ENCODE measurements around the gene TXK.
A peak's percentile ranks its signal among the peaks of the same experiment; 100 is the strongest.

The TXK gene

DNA sequence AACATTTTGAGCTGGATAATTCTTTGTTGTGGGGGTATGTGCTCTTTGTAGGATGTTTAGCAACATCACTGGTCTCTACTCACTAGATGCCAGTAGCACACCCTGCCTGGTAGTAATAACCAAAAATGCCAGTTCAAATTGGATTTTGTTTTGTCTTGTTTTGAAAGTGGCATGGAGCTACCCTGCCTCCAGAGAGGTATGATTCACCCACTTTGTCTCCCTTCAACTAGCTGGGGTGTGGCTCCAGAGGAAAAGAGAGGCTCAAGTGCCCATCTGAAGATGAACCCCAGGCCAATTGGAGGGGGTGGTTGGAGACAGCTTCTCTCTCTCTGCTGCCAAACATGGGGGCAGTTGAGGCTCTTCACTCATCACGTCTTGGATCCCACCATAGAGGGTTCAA is 83.0 kb downstream of the TXK start:
- DNase-seq (ENCODE audit: low read depth in 2 of 2): no peak

DNA sequence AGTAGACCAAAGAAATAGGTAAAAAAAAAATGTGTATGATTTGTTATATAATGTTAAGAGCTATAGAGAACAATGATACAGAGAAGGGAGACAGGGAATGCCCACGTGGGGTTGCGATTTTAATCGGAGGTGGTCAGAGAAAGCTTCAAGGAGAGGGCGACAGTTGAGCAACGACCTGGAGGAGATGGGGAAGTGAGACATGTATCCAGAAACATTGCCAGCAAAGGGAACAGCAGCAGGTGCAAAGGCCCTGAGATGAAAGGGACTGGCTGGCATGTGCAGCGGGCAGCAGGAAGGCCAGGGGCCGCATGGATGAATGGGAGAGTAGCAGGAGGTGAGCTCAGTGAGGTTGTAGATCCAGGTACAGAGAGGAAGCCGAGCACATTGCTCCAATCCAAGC is 84.6 kb downstream of the TXK start:
- DNase-seq (ENCODE audit: low read depth in 2 of 2): no peak

DNA sequence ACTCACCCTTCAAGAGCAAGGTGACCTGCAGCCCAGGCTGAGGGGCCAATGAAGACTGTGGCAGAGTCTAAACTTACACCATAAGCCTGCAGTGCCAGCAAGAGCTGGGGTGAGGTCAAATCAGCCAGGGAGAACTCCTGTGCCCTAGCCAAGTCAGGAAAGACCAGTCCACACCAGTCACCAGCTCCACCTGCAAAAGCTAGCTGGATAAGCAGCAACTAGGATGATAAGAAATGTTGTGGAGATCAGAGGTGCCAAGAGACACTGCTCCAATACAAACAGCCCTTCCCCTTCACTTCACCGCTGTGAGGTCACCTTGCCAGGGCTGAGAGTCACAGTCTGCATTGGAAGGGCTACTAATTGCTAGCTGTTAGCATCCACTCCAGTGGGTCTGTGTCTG is 86.2 kb downstream of the TXK start:
- DNase-seq (ENCODE audit: low read depth in 2 of 2): no peak

DNA sequence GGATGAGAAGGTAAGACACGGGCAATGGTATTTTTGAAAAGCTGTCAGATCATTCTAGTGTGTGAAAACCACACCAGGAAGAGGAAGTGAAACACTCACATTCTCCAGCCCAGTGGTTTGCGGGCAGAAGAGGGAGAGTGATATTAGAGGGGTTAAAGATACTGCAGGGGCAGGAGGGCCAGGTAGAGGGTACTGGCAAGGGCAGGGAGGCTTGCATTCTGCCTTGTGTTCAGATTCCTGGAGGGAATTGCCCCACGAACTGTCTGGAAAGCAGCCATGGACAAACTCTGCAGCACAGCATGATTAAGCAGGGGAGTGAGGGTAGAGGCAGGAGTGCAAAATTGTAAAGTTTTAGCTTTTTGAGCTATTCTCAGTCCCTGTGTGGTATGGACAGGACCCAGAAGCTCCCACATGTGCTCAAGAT is 86.6 kb downstream of the TXK start:
- DNase-seq (ENCODE audit: low read depth in 2 of 2): peak; percentile 65 to 71

DNA sequence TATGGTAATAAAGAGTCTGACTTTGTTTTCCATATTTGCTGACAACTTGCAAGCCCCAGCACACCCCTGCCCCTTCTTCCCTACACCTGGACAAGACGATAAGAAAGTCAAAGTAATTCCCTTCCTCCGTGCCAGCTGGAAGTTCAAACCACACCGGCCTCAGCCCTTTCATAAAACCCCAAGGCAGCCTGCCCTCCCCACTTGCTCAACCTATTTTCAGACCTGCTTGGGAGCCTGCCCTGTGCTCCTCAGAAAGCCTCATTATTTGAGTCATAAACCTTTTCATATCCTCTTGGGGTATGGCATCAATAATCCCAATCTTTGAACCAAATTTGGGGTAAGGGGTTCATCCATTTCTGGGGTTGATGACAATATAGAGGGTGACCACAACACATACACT is 88.0 kb downstream of the TXK start:
- DNase-seq (ENCODE audit: low read depth in 2 of 2): no peak

DNA sequence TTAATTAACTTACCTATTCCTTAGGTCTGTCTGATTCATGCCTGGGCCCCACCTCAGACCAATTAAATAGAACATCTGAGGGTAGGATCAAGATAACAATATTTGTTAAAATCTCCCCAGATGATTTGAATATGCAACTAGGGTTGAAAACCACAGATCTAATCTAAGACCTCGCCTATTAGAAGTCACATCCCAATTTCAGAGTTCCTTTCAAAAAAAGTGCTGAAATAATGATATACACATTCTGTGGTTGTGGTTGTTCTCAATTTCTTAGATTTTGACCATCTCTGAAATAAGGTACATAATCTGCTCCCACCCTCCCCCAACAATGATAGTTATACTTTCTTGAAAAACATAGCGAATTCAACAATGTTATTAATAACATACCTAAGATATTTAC is 89.8 kb downstream of the TXK start:
- DNase-seq (ENCODE audit: low read depth in 2 of 2): no peak

DNA sequence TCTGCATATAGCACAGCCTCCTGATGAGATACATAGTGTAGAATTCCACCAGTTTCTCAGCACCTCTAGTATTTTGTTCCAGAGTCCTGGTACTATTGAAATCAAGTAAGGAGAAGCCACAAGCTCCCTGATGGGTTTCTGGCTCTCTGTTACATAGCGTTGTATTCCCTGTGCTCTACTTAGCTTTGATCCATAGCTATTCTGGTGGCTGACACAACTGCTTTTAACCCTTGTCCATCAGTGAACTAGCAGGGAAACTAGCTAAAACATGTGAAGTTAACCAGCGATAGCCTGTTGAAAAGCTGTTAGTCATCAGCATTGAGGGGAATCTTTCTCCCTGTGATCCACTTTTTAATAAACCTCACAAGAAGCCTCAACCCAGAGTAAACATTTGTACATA is 90.5 kb downstream of the TXK start:
- no peak for DNase-seq (ENCODE audit: low read depth in 2 of 2)

DNA sequence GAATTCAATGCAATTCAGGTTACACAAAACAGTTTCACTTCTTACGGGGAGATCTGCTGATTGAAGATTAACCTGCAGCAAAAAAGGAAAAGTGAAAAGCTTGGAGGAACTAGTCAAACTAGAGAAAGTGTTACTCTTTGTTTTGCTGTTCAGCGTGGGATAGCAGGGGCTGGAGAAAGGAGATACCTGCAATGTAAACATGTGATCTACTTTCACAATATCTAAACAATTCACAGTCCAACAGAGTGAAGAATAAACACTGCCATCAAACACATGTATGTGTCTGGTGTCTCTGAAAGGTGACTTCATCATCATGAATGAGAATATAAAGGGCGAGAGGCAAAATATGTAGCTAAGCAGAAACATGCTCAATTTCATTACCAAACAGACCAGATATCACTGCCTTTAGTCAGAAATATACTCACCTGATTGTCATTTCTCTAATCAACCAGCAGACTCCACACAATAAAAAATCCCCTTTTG is 91.0 kb downstream of the TXK start:
- no peak for DNase-seq (ENCODE audit: low read depth in 2 of 2)

DNA sequence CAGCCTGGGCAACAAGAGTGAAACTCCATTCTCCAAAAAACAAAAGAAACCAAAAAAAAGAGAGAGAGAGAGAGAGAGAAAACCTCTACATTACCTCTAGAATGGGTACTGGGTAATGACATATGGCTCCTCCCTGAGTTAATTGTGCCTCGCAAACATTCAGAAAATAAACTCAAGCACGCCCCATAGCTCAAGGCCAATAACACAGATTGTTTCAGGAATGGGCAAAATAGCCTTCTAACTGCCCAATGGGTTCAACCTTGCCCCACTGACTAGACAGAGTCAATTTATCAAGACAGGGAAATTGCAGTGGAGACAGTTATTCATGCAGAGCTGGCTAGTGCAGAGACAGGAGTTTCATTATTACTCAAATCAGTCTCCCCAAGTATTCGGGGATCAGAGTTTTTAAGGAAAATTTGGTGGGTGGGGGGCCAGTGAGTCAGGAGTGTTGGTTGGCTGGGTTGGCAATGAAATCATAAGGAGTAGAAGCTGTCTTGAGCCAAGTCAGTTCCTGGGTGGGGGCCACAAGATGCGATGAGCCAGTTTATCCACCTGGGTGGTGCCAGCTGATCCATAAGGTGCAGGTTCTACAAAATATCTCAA is 92.4 kb downstream of the TXK start:
- peak in 1 of 2 donors; percentile 27 for DNase-seq (ENCODE audit: low read depth in 2 of 2)

DNA sequence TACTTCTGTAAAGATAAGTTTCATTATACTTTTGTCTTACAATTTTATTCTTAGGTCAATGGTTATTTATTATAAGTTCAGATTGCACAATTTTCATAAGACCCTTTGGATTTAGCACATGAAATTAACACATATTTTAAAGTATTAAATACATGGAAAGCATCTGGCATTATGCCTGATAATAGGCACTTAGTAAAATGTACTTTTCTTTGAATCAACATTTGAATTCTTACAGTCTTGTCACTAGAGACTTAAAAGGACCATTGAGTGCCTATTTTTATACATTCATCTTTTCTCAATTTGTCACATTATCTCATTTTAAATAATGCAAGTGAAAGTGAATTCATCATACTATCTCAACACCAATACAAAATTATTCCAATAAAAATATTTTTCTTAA is 94.5 kb downstream of the TXK start:
- DNase-seq (ENCODE audit: low read depth in 2 of 2): no peak

DNA sequence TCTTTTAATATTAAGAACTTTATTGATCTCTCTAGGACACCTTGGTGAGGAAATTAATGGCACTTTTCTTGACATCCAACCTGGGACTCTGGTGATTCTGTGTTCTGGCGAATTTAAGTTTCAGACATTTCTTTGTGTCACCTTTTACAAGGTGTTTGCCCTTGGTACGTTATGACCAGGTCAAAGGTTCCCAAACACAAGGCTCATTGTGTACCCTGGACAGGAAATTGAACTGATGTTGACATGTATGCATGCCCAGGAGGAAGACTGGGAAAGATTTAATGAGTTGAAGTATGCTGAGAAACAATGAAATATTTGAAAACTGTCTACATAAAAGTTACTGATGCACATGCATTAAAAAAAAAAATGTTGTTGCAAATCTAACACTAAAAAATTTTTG is 95.4 kb downstream of the TXK start:
- DNase-seq (ENCODE audit: low read depth in 2 of 2): no peak

DNA sequence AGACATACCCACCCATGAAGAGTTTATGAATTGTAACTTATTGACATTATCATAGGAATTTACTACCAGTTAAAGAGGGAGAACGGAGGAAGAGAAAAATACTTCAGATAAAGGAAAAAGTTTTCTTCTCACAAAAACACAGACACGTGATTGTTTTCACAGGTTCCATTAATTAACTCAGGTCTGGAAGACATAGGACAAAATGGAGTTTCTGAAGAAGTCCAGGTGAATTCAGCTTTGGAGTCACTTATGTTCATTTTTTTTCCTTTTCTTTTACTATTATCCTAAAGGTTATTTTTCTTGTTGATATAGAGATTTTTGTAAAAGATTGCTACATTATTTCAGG is 97.0 kb downstream of the TXK start:
- DNase-seq (ENCODE audit: low read depth in 2 of 2): no peak

DNA sequence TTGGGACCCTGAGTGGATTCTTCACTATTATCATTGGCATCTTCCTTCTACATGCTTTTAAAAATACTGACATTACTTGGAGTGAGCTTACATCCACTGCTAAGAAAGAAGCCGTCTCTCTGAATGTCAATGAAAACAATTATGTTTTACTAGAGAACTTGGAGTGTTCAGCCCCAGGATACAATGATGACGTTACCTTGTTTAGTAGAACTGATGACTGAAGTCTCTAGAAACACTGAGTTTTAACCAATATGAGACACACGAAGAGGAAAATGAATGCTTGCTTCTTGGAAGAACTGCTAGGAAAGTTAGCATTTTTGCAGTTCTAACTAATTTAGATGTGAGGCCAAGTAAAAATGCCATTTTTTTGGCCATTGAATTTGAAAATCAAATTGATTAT is 98.1 kb downstream of the TXK start:
- DNase-seq (ENCODE audit: low read depth in 2 of 2): no peak

DNA sequence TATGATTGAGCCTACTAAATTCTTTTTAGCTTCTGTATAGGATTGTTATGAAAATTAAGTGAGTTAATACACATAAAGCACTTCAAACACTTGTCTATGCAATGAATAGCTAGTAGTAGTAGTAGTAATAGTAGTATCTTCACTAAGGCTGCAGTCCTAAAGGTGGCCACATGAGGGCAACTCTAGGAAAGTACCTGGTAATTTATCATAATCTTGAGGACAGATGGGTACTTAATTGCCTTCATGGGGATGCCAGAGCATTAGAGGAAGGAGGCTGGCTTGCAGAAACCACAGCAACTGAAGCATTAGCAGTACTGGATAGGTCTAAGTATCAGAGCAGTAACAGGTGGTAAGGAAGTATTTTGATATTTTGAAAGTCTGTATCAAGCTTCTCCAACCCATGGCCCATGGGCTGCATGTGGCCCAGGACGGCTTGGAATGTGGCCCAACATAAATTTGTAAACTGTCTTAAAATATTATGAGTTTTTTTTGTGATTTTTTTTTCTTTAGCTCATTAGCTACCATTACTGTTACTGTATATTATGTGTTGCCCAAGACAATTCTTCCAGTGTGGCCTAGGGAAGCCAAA is 100.1 kb downstream of the TXK start:
- DNase-seq (ENCODE audit: low read depth in 2 of 2): peak; percentile 31 to 59

DNA sequence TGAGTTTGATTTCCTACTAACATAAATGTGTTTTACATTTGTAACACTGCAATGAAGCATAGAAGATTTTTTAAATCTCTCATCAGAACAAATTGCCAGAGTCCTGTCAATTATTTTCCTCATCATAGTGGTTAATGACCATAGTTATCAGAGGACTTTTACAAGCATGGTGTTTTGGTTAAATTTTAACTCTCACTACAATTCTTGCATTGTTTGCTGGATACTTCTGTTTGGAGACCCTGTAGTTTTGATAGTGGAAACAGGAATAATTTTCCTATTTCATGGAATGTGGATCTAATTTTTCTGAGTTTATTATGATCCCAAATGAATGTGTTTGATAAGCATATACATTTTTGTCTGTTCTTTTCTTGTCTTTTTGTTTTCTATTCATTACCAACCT is 100.6 kb downstream of the TXK start:
- no peak for DNase-seq (ENCODE audit: low read depth in 2 of 2)

DNA sequence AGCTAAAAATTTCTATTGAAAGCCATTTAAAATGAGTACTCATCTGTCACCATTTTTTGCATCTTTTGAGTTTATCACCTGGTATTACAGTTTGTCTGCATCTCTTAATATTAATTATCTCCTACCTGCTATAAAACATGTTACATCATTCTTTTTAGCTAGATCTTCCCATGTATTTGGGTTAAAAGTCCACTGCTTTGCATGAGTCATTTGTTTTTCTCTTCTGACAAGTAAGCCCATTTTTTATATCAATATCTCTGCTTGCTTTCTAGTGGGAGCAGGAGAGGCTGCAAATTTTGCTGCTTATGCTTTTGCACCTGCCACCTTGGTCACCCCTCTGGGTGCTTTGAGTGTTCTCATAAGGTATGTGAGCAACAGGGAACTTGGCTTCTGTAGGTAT is 101.3 kb downstream of the TXK start:
- DNase-seq (ENCODE audit: low read depth in 2 of 2): no peak

DNA sequence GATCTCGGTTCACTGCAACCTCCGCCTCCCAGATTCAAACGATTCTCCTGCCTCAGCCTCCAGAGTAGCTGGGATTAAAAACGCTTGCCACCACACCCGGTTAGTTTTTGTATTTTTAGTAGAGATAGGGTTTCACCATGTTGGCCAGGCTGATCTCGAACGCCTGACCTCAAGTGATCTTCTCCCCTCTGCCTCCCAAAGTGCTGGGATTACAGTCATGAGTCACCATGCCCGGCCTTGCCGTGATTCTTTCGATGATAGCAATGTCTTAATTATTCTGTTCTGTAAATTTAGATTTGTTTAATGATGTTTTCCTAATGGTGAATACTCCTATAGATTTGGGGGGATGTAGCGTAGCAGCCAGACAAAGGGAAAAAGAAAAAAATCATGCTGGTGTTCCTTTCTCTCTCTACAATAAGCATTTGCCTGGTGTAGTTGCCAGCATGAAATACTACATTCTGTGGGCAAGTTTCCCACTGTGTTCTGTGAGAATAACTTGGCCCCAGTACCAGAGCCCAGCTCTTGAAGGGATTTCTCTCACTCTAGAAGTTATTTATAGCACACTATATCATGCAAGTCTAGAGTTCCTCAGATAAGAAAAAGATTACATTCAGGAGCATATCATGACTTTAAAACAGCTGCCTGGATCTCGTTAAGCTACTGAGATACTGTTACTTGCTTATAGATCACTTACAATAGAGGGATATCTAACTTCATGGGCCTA is 102.1 kb downstream of the TXK start:
- no peak for DNase-seq (ENCODE audit: low read depth in 2 of 2)

DNA sequence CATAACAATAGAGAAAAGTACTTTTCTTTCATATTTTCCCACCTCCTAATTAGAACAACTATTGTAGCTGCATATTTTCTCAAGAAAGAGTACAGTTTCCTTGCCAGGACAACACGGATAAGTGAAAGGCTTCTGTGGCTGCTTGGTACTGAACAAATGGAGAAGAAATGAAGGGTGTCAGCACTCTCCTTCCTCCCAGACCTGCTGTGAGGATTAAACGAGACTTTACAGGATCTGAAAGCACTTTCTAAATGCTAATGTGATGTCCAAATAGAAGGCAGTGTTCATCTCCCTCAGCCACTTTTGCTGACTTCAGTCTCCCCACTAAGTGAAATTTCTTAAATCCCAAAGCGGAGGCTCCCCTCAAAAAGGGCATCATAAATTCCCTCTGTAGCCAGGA is 103.6 kb downstream of the TXK start:
- no peak for DNase-seq (ENCODE audit: low read depth in 2 of 2)

DNA sequence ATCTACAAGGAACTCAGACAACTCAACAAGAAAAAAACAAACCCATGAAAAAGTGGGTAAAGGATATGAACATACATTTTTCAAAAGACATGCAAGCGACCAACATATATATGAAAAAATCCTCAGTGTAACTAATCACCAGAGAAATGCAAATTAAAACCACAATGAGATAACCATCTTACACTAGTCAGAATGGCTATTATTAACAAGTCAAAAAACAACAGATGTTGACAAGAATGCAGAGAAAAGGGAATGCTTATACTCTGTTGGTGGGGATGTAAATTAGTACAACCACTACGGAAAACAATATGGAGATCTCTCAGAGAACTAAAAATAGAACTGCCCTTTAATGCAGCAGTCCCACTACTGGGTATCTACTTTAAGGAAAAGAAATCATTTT is 105.4 kb downstream of the TXK start:
- no peak for DNase-seq (ENCODE audit: low read depth in 2 of 2)

DNA sequence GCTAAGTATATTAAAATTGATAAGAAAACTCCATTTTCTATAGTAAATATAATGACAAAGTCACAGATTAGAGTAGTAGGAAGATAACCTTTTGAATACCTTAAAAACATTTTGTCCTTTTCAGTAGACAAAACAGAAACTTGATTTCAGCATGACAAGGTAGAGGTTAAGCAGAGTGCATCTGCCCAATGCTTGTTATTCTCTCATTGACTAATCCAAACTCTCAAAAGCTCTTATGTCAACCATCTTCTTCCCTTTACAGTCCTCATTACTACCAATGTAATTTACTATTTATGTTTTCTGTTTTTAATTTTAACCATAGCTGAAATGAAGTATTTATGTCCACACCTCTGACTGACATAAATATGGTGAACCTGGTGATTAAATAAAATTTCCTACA is 106.4 kb downstream of the TXK start:
- DNase-seq (ENCODE audit: low read depth in 2 of 2): no peak

DNA sequence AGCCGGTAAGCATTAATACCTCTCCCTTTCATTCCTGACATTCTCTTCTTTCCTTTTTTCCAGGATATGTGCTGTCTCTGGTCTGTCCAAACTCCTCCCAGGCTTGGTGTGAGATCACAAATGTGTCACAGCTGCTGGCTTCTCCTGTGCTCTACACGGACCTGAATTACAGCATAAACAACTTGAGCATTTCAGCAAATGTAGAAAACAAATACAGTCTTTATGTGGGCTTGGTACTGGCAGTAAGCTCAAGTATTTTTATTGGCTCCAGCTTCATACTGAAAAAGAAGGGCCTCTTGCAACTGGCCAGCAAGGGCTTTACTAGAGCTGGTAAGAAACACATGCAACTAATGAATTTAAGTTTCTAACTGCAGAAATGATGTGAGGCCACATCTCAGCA is 109.0 kb downstream of the TXK start:
- no peak for DNase-seq (ENCODE audit: low read depth in 2 of 2)

DNA sequence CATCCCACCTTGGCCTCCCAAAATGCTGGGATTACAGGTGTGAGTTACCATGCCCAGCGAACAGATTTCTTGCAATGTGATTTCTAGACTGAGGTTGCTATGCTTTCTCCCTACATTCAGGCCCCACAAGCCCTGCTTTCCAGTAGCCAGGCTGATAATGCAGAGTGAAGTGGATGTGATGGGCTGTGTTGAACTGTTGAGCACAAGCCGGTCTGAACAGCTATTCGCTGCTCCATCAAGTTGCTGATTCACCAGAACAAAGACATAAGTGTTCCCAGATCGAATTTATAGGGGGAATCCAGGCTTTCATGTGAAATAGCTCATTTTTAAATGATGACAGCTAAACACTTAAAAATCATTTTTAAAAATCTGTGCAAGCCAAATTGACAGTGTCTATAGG is 109.5 kb downstream of the TXK start:
- no peak for DNase-seq (ENCODE audit: low read depth in 2 of 2)

DNA sequence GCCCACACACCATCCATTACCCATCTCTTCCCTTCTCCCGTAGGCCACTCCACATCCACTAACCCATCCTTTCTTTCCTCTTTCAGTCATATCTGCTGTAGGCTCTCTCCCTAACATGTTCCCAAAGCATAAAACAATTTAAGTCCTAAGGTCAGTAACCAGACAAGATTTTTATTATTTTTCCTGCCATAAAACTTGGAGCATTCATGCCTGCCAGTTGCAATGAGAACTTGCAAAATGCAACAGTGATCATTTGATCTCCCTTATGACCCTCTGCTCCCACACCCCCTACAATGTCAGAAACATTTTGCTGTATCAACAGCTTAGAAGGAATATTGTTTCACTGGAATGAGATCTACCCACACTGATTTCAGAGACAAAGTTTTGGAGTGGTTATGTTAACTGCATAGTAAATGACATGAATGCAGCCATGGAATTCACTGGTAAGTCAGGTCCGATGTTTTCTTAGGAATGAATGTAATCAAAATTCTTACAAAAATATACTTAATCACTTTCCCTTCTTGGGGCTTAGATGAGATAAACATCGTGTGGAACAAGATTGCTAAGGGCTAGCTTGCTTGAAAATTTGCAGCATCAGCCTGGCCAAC is 111.8 kb downstream of the TXK start:
- DNase-seq (ENCODE audit: low read depth in 2 of 2): no peak

Data from stimulated activated CD4-positive, alpha-beta T cell treated with anti-CD3 and anti-CD28 coated beads, Interleukin-15, amount 100 ng/mL, for 48 hours (primary cell).